Peyer's patch (tissue), 4 donors: ENCODE results near the gene ADAMTS2.
"Not testable (repeated sequence)": the region's sequence is repeated elsewhere in the genome, so short reads cannot be mapped to it uniquely, and the experiment has no call there.

Source experiments
- POLR2A ChIP-seq, 2 donors: fragments of 450-650 bp; IDR thresholded peaks; one replicate each; pipeline ENCODE4 v1.5.1; 2017; ENCODE audit warnings: antibody characterized with exemption in 2 of 2, mild to moderate bottlenecking in 2 of 2, moderate library complexity in 2 of 2
- TF ChIP-seq, protein P1 (sequence below), 6 experiments: fragments of 450-650 bp in 4 of 6; fragments of 200-600 bp in 2 of 6; sonication (generic) in 1 of 6; IDR thresholded peaks; one replicate each; pipeline ENCODE4 v1.5.1; 2017 to 2019; ENCODE audit warnings: antibody characterized with exemption in 6 of 6, mild to moderate bottlenecking in 3 of 6, moderate library complexity in 1 of 6

DNA sequence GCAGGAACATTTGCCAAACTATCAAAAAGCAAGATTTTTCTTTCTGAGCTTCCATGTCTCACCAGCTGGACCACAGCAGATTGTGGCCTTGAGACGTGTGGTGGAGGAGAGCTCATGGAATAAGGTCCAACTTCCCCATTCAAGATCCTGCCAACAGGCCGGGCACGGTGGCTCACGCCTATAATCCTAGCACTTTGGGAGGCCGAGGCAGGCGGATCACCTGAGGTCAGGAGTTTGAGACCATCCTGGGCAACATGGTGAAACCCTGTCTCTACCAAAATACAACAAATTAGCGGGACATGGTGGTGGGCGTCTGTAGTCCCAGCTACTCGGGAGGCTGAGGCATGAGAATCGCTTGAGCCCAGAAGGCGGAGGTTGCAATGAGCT lies 59.5 kb downstream of the ADAMTS2 start:
- TF ChIP-seq, protein P1, sequence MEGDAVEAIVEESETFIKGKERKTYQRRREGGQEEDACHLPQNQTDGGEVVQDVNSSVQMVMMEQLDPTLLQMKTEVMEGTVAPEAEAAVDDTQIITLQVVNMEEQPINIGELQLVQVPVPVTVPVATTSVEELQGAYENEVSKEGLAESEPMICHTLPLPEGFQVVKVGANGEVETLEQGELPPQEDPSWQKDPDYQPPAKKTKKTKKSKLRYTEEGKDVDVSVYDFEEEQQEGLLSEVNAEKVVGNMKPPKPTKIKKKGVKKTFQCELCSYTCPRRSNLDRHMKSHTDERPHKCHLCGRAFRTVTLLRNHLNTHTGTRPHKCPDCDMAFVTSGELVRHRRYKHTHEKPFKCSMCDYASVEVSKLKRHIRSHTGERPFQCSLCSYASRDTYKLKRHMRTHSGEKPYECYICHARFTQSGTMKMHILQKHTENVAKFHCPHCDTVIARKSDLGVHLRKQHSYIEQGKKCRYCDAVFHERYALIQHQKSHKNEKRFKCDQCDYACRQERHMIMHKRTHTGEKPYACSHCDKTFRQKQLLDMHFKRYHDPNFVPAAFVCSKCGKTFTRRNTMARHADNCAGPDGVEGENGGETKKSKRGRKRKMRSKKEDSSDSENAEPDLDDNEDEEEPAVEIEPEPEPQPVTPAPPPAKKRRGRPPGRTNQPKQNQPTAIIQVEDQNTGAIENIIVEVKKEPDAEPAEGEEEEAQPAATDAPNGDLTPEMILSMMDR (IDR thresholded peaks at IDR 0.05): not testable (repeated sequence)
- not testable (repeated sequence) for TF ChIP-seq POLR2A (IDR thresholded peaks at IDR 0.05)
